Parathyroid adenoma (tissue), 2 donors: ENCODE data around the gene PIGN.

Experiments
- H2AFZ ChIP-seq: fragments of 300-600 bp; sonication (generic); one replicate; pipeline ENCODE4 v1.7.0; 2017; ENCODE audit warnings: antibody characterized with exemption, mild to moderate bottlenecking
- H3K27ac ChIP-seq: fragments of 300-600 bp; sonication (generic); one replicate; pipeline ENCODE4 v1.7.0; 2017
- H3K27me3 ChIP-seq: fragments of 300-600 bp; sonication (generic); one replicate; pipeline ENCODE4 v1.7.0; 2017; ENCODE audit warnings: low read length; ENCODE audit not compliant: control insufficient read depth, insufficient read depth
- H3K36me3 ChIP-seq: fragments of 300-600 bp; sonication (generic); one replicate; pipeline ENCODE4 v1.7.0; 2017; ENCODE audit warnings: low read length; ENCODE audit not compliant: control insufficient read depth, insufficient read depth
- H3K4me1 ChIP-seq: fragments of 300-600 bp; sonication (generic); one replicate; pipeline ENCODE4 v1.7.0; 2017; ENCODE audit warnings: control low read depth
- H3K4me2 ChIP-seq: fragments of 300-600 bp; sonication (generic); one replicate; pipeline ENCODE4 v1.7.0; 2017; ENCODE audit warnings: low read length
- H3K4me3 ChIP-seq: fragments of 300-600 bp; sonication (generic); one replicate; pipeline ENCODE4 v1.7.0; 2017; ENCODE audit warnings: low read depth, low read length
- H3K79me2 ChIP-seq: fragments of 300-600 bp; sonication (generic); one replicate; pipeline ENCODE4 v1.7.0; 2017; ENCODE audit warnings: control low read depth
- H3K9ac ChIP-seq: fragments of 300-600 bp; sonication (generic); one replicate; pipeline ENCODE4 v1.7.0; 2017; ENCODE audit warnings: mild to moderate bottlenecking
- H3K9me3 ChIP-seq: fragments of 300-600 bp; sonication (generic); one replicate; pipeline ENCODE4 v1.7.0; 2017; ENCODE audit warnings: low read length; ENCODE audit not compliant: control insufficient read depth
- TF ChIP-seq, protein P1 (sequence below): fragments of 300-600 bp; sonication (generic); IDR thresholded peaks from one replicate; pipeline ENCODE4 v1.7.0; 2017; ENCODE audit warnings: antibody characterized with exemption, mild to moderate bottlenecking
- donor health status: primary hyperparathyroidism.

Gene PIGN

DNA sequence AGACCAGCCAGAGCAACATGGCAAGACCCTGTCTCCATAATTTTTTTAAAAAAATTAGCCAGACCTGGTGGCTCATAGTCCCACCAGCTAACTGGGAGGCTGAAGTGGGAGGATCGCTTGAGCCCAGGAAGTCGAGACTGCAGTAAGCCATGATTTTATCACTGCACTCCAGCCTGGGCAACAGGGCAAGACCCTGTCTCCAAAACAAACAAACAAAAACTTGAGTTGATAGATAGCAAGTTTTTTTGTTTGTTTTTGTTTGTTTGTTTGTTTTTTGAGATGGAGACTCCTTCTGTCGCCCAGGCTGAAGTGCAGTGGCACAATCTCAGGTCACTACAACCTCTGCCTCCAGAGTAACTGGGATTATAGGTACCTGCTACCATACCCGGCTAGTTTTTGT, 19.0 kb upstream of the PIGN start:
- TF ChIP-seq, protein P1, sequence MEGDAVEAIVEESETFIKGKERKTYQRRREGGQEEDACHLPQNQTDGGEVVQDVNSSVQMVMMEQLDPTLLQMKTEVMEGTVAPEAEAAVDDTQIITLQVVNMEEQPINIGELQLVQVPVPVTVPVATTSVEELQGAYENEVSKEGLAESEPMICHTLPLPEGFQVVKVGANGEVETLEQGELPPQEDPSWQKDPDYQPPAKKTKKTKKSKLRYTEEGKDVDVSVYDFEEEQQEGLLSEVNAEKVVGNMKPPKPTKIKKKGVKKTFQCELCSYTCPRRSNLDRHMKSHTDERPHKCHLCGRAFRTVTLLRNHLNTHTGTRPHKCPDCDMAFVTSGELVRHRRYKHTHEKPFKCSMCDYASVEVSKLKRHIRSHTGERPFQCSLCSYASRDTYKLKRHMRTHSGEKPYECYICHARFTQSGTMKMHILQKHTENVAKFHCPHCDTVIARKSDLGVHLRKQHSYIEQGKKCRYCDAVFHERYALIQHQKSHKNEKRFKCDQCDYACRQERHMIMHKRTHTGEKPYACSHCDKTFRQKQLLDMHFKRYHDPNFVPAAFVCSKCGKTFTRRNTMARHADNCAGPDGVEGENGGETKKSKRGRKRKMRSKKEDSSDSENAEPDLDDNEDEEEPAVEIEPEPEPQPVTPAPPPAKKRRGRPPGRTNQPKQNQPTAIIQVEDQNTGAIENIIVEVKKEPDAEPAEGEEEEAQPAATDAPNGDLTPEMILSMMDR = no peak
- H3K27me3 ChIP-seq = no peaks in the 10 kb centered on the region
- no peak overlapping the region for H3K9ac ChIP-seq
- no peaks in the 10 kb centered on the region for H3K36me3 ChIP-seq
- H3K27ac ChIP-seq = no peak overlapping the region
- no peak overlapping the region for H3K4me2 ChIP-seq
- H3K79me2 ChIP-seq = peaks cover 55% of the 10 kb centered on the region
- H3K4me3 ChIP-seq = no peak overlapping the region
- H2AFZ ChIP-seq = no peak overlapping the region
- no peaks in the 10 kb centered on the region for H3K9me3 ChIP-seq
- peaks cover 6% of the 10 kb centered on the region for H3K4me1 ChIP-seq

DNA sequence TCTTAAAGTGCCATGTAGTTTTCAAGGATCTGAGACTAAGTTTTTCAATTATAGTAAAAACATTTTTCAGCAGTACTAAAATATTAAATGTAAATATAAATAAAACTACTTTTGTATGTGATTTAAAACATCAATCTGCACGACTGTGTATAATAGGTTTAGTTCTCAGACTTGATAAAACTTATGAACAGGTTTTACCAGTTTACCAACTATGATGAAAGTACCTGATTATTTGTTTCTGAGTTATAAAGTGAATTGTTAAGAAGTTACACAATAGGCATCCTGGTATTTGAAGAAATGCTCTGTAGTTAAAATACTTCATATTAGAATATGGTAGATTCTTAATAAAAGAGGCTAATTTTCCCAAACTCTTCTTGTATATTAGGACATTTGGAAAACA, 15.0 kb upstream of the PIGN start:
- peaks cover 34% of the 10 kb centered on the region for H3K79me2 ChIP-seq
- peaks cover 3% of the 10 kb centered on the region for H3K4me1 ChIP-seq
- no peak overlapping the region for H3K4me3 ChIP-seq
- H3K36me3 ChIP-seq = no peaks in the 10 kb centered on the region
- H3K9me3 ChIP-seq = no peaks in the 10 kb centered on the region
- TF ChIP-seq, protein P1 = no peak
- no peak overlapping the region for H3K4me2 ChIP-seq
- H3K27ac ChIP-seq = no peak overlapping the region
- no peak overlapping the region for H3K9ac ChIP-seq
- H3K27me3 ChIP-seq = no peaks in the 10 kb centered on the region
- no peak overlapping the region for H2AFZ ChIP-seq

DNA sequence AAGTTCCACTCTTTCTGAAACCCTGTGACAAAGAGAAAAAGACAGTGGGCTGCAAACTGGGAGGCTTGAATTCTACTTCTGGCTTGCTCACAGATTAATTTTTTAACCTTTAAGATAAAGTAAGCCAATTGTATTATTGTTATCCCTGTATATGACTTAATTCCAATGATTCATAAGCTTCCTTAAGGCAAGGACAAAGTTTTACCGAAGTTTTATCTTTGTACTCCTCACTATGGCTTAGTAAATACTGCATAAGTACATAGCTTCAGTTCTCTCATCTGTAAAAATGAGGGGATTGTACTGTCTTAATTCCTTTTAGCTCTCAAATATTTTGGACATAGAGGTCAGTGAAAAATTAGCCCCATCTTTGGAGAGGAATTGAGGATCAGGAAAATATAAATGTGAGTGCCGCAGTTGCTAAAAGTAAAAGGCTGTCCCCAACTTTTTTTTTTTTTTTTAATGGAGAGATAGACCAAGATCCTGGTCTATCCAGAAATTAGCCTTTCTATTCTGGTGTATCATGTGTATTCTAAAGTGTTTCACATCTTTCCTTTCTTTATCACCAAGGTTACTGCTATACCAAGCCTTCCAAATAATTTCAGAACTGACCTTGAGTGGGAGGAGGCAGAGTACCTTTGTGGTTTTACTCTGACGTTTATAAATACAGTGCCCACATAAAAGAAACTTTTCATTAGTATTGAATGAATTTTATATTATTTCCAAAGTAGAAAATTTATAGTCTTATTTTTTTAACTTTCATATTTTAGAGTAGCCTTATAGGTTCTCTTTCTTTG, 13.5 kb upstream of the PIGN start:
- TF ChIP-seq, protein P1 = no peak
- Histone ChIP-seq H3K9ac (no peak overlapping the region), H3K79me2 (peaks cover 32% of the 10 kb centered on the region), H3K27ac (no peak overlapping the region), H2AFZ (no peak overlapping the region), H3K36me3 (no peaks in the 10 kb centered on the region), H3K4me1 (peaks cover 3% of the 10 kb centered on the region), H3K4me3 (no peak overlapping the region), H3K4me2 (no peak overlapping the region), H3K9me3 (no peaks in the 10 kb centered on the region), H3K27me3 (no peaks in the 10 kb centered on the region)

DNA sequence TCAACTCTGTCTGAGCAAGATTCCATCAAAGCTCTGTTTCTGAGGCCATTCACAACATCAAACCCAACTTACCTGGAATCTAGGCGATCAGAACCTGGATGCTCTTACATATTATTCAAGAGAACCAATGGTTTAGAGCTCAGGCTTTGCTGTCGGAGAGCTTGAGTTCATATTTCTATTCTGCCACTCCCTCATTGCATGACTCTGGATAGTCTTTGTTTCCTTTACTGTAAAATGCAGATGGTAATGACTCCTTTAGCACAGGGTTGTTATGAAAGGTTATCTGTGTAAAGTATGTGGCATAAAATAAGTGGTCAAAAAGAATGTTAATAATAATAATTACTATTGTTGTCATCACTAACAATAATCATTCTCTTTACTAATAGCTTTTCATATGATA, 12.8 kb upstream of the PIGN start:
- Histone ChIP-seq H3K79me2 (peaks cover 26% of the 10 kb centered on the region), H3K9me3 (no peaks in the 10 kb centered on the region), H3K4me2 (no peak overlapping the region), H3K36me3 (no peaks in the 10 kb centered on the region), H3K4me3 (no peak overlapping the region), H3K9ac (no peak overlapping the region), H3K27me3 (no peaks in the 10 kb centered on the region), H2AFZ (no peak overlapping the region), H3K4me1 (peaks cover 3% of the 10 kb centered on the region), H3K27ac (no peak overlapping the region)
- TF ChIP-seq, protein P1 = no peak

DNA sequence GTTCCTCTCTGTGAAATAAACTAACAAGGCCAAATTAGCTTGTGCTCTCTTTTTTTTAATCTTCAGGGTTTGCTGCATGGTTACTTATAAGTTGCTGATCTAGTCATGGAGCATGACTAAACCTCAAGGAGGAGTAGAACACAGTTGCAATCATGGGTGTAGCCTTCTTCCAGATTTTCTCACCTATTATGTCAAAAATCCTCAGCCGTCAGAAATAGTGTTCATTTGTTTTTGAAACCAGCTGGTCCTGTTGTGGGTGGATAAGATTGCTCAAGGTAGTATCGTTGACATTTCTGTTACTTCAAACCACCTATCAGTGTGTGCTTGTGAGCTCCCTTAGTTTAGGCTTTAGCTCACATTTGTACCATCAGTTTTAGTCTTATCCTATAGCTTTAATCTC, 11.4 kb upstream of the PIGN start:
- no peak overlapping the region for H2AFZ ChIP-seq
- no peak overlapping the region for H3K4me3 ChIP-seq
- H3K79me2 ChIP-seq = peaks cover 31% of the 10 kb centered on the region
- TF ChIP-seq, protein P1 = no peak
- no peaks in the 10 kb centered on the region for H3K27me3 ChIP-seq
- H3K4me2 ChIP-seq = no peak overlapping the region
- H3K9me3 ChIP-seq = no peaks in the 10 kb centered on the region
- no peak overlapping the region for H3K27ac ChIP-seq
- H3K4me1 ChIP-seq = peaks cover 3% of the 10 kb centered on the region
- H3K9ac ChIP-seq = no peak overlapping the region
- no peaks in the 10 kb centered on the region for H3K36me3 ChIP-seq
